ENCODE measurements around the gene AGBL5.

The AGBL5 gene

DNA sequence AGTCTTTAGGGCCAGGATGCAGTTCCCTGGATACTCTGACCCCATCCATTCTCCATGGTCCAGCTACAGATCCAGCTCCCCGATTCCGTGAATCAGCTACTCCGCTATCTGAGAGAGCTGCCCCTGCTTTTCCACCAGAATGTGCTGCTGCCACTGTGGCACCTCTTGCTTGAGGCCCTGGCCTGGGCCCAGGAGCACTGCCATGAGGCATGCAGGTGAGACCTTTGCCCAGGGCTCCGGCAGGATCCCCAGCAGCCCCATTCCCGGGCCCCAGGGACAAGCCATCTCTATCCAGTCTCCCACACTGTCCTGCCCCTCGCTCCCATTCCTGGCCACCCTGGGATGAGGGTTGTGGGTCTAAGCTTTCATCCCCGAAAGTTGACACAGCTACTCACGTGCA is 11.2 kb upstream of the AGBL5 start:
- TF ChIP-seq, protein P1, sequence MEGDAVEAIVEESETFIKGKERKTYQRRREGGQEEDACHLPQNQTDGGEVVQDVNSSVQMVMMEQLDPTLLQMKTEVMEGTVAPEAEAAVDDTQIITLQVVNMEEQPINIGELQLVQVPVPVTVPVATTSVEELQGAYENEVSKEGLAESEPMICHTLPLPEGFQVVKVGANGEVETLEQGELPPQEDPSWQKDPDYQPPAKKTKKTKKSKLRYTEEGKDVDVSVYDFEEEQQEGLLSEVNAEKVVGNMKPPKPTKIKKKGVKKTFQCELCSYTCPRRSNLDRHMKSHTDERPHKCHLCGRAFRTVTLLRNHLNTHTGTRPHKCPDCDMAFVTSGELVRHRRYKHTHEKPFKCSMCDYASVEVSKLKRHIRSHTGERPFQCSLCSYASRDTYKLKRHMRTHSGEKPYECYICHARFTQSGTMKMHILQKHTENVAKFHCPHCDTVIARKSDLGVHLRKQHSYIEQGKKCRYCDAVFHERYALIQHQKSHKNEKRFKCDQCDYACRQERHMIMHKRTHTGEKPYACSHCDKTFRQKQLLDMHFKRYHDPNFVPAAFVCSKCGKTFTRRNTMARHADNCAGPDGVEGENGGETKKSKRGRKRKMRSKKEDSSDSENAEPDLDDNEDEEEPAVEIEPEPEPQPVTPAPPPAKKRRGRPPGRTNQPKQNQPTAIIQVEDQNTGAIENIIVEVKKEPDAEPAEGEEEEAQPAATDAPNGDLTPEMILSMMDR (IDR thresholded peaks at IDR 0.05): no peak
- TF ChIP-seq ZFX (IDR thresholded peaks at IDR 0.05; ENCODE audit: borderline replicate concordance): no peak

DNA sequence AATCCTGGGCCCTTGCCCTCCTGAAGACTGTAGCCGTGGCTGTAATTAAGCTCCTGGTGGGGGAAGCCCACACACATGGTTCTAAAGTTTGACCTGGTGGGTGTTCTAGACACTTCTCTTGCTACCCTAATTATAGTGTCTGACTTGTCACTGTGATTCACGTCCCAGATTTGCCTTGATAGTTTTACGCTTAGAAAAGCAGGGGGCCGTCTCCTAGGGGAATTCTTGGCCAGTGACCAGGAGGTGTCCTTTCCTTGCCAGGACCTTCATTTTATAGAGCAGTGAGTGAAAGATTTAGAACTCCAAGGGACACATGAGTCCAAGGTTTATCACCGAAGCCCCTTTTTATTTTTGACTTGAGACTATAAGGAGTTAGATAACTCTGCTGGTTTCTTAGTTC is 9.7 kb upstream of the AGBL5 start:
- H3K27ac ChIP-seq: no peak overlapping the region

More for the DNA sequence above, 11.2 kb upstream of the AGBL5 start:
- H3K27ac ChIP-seq: no peak overlapping the region

DNA sequence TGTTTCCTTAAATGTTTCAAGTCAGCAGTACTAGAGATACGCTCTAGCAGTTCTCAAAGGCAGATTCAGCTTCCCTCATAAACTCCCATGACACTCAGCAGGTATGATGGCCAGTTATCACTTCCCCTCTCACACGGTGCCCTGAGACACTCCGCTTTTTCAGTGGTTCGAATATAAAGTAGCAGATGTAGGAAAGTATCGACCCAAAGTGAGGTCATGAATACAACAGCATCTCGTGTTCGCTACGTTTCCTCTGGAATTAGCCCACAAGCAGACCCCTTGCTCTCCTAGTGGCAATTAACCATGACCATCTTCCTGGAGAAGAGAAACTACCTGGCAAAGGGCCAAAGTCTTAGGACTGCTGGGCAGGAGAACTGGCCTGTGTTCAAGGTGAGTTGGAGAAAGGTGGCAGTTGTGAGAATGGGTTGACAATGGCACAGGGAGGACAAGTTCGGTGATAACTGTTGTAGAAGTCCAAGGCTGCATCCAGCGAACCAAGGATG is 9.3 kb upstream of the AGBL5 start:
- H3K27ac ChIP-seq: no peak overlapping the region
- TF ChIP-seq, protein P1 (IDR thresholded peaks at IDR 0.05): no peak
- no peak for TF ChIP-seq ZFX (IDR thresholded peaks at IDR 0.05; ENCODE audit: borderline replicate concordance)

More for the DNA sequence above, 9.7 kb upstream of the AGBL5 start:
- TF ChIP-seq, protein P1 (IDR thresholded peaks at IDR 0.05): no peak
- TF ChIP-seq ZFX (IDR thresholded peaks at IDR 0.05; ENCODE audit: borderline replicate concordance): no peak

DNA sequence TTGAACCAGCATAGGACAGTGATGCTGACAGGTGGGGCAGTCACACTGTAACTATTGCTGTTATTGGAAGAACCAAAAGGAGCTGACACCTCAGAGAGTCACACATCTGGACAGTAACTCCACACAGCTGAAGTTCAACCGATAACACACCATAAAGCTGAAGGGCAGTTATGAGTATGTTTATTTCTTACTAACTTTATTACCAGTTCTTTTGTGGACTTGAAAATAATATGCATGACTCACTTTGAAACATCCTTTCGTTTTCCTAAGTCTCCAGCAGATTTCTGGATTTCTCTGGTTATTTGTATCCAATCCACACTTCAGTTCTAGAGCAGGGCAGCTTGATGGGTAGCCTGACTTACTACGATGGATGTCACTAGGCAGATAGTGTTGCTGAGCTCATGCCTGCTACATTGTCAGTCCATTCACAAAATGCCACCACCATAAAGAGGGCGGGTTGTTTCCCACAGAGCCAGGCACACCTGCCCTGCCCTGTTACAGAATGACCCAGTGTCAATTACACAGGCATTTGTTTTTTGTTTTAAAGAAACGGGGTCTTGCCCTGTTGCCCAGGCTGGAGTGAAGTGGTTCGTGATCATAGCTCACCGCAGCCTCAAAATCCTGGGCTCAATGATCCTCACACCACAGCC is 8.4 kb upstream of the AGBL5 start:
- TF ChIP-seq ZFX (IDR thresholded peaks at IDR 0.05; ENCODE audit: borderline replicate concordance): no peak
- TF ChIP-seq, protein P1 (IDR thresholded peaks at IDR 0.05): no peak
- H3K27ac ChIP-seq: no peak overlapping the region

DNA sequence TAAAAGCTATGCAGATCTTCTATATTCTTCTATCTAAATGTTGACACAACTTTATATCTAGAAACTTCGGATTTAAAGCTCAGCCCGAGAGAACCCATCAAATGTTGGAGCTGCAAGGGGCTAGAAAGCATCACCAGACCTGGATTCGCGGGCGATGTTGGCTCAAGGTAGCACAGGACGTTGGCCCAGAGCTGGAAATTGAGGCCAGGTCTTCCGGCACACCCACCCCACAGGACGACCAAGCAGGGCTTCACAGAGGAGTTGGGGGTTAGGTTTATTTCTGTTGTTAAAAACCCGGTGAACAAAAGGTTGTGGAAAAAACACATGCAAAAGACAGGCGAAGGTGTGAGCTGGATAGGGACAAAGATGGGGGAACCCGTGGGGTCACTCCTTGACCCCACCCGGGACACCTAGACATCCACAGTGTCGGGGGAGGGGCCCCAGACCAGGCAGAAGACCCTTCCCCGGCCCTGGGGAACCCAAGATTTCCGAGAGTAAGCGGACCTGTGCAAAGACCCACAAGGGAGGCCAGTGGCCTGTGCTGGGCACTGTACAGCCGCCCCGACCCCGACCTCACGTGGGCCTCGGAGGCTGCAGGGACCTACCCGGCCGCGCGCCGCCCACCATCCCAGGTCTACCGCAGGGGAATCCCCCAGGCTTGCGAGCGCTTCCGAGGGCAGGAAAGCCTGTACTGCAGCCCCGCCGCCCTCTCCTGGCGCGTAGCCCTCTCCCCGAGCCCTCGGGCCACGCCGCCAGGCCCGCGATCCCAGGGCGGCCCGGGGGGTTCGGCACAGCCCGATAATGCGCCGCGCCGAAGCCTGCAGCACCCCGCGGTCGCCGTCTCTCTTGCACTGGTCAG is 1.8 kb upstream of the AGBL5 start:
- TF ChIP-seq, protein P1 (IDR thresholded peaks at IDR 0.05): no peak
- no peak for TF ChIP-seq ZFX (IDR thresholded peaks at IDR 0.05; ENCODE audit: borderline replicate concordance)
- H3K27ac ChIP-seq: peak overlapping the region; percentile 85

DNA sequence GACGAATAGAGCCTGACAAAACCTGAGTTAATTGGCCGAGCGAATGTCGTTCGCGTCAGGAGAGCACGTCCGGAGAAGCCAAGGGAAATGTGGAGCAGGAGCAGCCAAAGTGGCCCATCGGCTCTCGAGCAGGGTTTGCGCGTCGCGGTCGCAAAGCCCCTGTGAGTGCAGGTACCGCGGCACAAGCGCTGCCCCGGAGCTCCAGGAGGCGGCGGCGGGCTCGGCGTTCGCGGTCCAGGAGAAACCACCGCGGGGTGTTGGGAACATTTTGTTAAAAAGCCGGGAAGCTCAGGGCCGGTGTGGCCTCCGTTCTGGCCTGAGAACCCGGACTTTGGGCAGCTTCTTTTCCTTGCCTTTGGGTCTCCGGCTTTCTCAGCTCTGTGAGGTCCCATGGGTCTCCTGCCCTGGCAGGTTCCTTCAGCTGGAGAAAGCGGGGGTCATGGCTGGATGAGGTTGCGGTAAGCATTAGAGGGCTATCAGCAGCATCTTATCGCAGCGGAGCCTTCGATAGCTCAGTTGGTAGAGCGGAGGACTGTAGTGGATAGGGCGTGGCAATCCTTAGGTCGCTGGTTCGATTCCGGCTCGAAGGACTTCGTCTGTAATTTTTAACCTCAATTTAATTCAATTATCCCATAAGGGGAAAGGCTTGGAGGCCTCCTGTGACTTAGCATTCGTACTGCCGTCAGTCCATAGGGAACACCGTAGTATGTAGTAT is 1.0 kb upstream of the AGBL5 start:
- TF ChIP-seq, protein P1 (IDR thresholded peaks at IDR 0.05): peak; percentile 42
- TF ChIP-seq ZFX (IDR thresholded peaks at IDR 0.05; ENCODE audit: borderline replicate concordance): no peak
- peak overlapping the region; percentile 85 for H3K27ac ChIP-seq

All from 22Rv1 (cell line).